HepG2 (cell line): Measurements from ENCODE around the gene TOP1. TPM values are rescaled to one million over a fixed set of nuclear protein-coding genes. Genes with fewer than 3 reads are reported as not detected.

Experiments used
- ARID4A ChIP-seq: sonication (generic); formaldehyde crosslinking; IDR thresholded peaks from 2 replicates; pipeline ENCODE4 v1.5.0; 2020; ENCODE audit warnings: mild to moderate bottlenecking, missing genetic modification reagents, borderline replicate concordance
- KLF15 ChIP-seq: sonication (generic); formaldehyde crosslinking; IDR thresholded peaks from 2 replicates; pipeline ENCODE4 v1.8.1; 2023; ENCODE audit warnings: borderline replicate concordance, mild to moderate bottlenecking, inconsistent platforms, missing genetic modification reagents, mixed read lengths
- ONECUT2 ChIP-seq: sonication (generic); formaldehyde crosslinking; IDR thresholded peaks from 2 replicates; pipeline ENCODE4 v1.4.0; 2020; ENCODE audit warnings: missing genetic modification reagents
- PRDM10 ChIP-seq: sonication (generic); formaldehyde crosslinking; IDR thresholded peaks from 2 replicates; pipeline ENCODE4 v1.4.0; 2020; ENCODE audit warnings: low read depth, missing genetic modification reagents
- XBP1 ChIP-seq: sonication (generic); formaldehyde crosslinking; IDR thresholded peaks from 2 replicates; pipeline ENCODE4 v1.5.0; 2020; ENCODE audit warnings: missing genetic modification reagents
- ZBTB7A ChIP-seq: sonication (generic); formaldehyde crosslinking; IDR thresholded peaks from 2 replicates; pipeline ENCODE4 v1.8.0; 2022; ENCODE audit warnings: mild to moderate bottlenecking, missing genetic modification reagents
- ZBTB8A ChIP-seq: sonication (generic); formaldehyde crosslinking; IDR thresholded peaks from 2 replicates; pipeline ENCODE4 v1.4.0; 2020; ENCODE audit warnings: mild to moderate bottlenecking, low read depth, missing genetic modification reagents, borderline replicate concordance
- ZNF17 ChIP-seq: sonication (generic); formaldehyde crosslinking; IDR thresholded peaks from 2 replicates; pipeline ENCODE4 v1.5.0; 2020; ENCODE audit warnings: mild to moderate bottlenecking, missing genetic modification reagents
- ZNF230 ChIP-seq: sonication (generic); formaldehyde crosslinking; IDR thresholded peaks from 2 replicates; pipeline ENCODE4 v1.4.0; 2020; ENCODE audit warnings: mild to moderate bottlenecking, missing genetic modification reagents
- ZNF276 ChIP-seq: sonication (generic); formaldehyde crosslinking; IDR thresholded peaks from 2 replicates; pipeline ENCODE4 v1.4.0; 2020; ENCODE audit warnings: mild to moderate bottlenecking, low read depth, missing genetic modification reagents
- ZNF383 ChIP-seq: sonication (generic); formaldehyde crosslinking; IDR thresholded peaks from 2 replicates; pipeline ENCODE4 v1.4.0; 2020; ENCODE audit warnings: missing genetic modification reagents, mild to moderate bottlenecking, borderline replicate concordance
- ZNF703 ChIP-seq: sonication (generic); formaldehyde crosslinking; IDR thresholded peaks from 2 replicates; pipeline ENCODE4 v1.5.1; 2020; ENCODE audit warnings: missing genetic modification reagents, mild to moderate bottlenecking, moderate library complexity, borderline replicate concordance
- polyA plus RNA-seq, 8 experiments: library from polyadenylated mRNA; depleted of rRNA in 3 of 8; stranded (reverse) in 7 of 8; unstranded in 1 of 8; fragments of >200 nt; fragmentation: Illumina TruSeq in 4 of 8; extraction: Trizol in 4 of 8; gene quantifications; 2 replicates each; pipeline versions ENCODE4 v1.2.1 to v1.2.3, GENCODE V29; 2011 to 2016; ENCODE audit warnings: low read depth in 4 of 8, missing spikeins in 1 of 8, mixed read lengths in 1 of 8; ENCODE audit not compliant: insufficient read depth in 1 of 8
- total RNA-seq, 5 experiments: library from RNA; depleted of rRNA; stranded (reverse); fragments of >200 nt; fragmentation: Illumina TruSeq; extraction: Trizol; gene quantifications; 2 replicates each; pipeline ENCODE4 v1.2.3, GENCODE V29; 2016; ENCODE audit warnings: low read depth in 1 of 5
- TF ChIP-seq, protein P1 (sequence below): sonication (generic); formaldehyde crosslinking; IDR thresholded peaks from 2 replicates; pipeline ENCODE4 v1.4.0; 2020; ENCODE audit warnings: missing genetic modification reagents

The TOP1 gene
- total and polyA plus RNA-seq, 2 of the 13 experiments (the other 11 are each of a cell fraction or from before 2014, with no cell fraction given), result 10.2 to 19.4 TPM

DNA sequence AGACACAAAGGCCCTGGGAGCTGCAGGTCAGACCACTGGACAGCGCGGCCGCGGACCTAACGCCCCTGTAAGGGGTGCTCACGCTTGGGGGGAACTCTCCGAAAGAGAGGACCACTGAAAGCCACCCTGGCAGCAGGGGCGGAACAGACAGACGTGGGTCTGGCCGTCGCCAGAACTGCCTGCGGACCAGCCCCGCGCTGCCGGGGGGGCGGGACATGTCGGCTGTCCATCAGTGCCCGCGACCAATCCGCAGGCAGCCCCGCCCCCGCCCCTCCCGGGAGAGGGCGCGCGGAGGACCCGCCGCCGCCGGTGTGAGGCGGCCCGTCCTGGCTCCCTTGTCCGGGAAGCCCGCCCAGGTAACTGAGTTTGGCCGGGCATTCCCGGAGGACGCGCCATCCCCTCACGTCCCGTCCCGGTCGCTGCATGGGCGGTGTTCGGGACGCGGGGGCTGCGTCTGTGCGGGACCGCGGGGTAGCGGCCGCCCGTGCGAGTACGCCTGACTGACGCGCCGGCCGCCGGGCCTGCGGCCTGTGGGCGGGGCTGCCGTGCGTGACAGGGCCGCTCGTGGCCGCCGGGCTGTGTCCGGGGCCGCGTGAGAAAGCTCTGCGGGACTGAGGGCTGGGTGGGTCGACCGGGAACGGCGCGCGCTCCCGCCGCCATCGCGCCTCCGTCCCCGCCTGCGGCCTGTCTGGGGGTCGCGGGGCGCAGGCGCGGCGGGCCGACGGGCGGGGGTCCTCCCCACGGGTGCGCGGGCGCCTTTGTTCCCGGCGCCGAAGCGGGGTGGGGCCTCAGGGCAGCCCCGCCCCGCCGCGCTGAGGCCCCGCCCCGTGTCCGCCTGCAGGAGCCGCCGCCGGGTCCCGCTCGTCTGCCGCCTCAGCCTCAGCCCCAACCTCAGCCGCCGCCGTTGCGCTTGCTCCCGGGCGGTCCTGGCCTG is 108.3 kb downstream of the TOP1 start, which contains the start of gene PLCG1 (continued):
- no peak; the same call in 1 of the 2 replicates for TF ChIP-seq ZNF230
- TF ChIP-seq ONECUT2, result no peak
- TF ChIP-seq, protein P1, sequence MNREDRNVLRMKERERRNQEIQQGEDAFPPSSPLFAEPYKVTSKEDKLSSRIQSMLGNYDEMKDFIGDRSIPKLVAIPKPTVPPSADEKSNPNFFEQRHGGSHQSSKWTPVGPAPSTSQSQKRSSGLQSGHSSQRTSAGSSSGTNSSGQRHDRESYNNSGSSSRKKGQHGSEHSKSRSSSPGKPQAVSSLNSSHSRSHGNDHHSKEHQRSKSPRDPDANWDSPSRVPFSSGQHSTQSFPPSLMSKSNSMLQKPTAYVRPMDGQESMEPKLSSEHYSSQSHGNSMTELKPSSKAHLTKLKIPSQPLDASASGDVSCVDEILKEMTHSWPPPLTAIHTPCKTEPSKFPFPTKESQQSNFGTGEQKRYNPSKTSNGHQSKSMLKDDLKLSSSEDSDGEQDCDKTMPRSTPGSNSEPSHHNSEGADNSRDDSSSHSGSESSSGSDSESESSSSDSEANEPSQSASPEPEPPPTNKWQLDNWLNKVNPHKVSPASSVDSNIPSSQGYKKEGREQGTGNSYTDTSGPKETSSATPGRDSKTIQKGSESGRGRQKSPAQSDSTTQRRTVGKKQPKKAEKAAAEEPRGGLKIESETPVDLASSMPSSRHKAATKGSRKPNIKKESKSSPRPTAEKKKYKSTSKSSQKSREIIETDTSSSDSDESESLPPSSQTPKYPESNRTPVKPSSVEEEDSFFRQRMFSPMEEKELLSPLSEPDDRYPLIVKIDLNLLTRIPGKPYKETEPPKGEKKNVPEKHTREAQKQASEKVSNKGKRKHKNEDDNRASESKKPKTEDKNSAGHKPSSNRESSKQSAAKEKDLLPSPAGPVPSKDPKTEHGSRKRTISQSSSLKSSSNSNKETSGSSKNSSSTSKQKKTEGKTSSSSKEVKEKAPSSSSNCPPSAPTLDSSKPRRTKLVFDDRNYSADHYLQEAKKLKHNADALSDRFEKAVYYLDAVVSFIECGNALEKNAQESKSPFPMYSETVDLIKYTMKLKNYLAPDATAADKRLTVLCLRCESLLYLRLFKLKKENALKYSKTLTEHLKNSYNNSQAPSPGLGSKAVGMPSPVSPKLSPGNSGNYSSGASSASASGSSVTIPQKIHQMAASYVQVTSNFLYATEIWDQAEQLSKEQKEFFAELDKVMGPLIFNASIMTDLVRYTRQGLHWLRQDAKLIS, result no peak
- peak; percentile 86 for TF ChIP-seq ARID4A (CRISPR knock-in tag)
- TF ChIP-seq ZNF17 (CRISPR knock-in tag), result no peak
- no peak for TF ChIP-seq ZNF383 (CRISPR knock-in tag)
- TF ChIP-seq ZNF276, result peak; percentile 36; the same call in 1 of the 2 replicates
- TF ChIP-seq PRDM10 (CRISPR knock-in tag), result no peak
- peak; percentile 32; the same call in 1 of the 2 replicates for TF ChIP-seq XBP1 (CRISPR knock-in tag)
- TF ChIP-seq ZBTB7A (CRISPR knock-in tag), result peak; percentile 53
- TF ChIP-seq ZBTB8A (CRISPR knock-in tag), result no peak
- peak; percentile 93; the same call in 1 of the 2 replicates for TF ChIP-seq ZNF703
- TF ChIP-seq KLF15, result peak; percentile 94; the same call in 1 of the 2 replicates
